PC-9 (cell line): ENCODE data around the gene RNASET2. TPM values are rescaled to one million over a fixed set of nuclear protein-coding genes. Genes with fewer than 3 reads are reported as not detected.

ENCODE experiments used
- BruUV-seq: library from RNA; stranded (reverse); fragments of 400-500 nt; replicated peaks from 2 replicates; lab custom pipeline; 2021; lab: Mats Ljungman, UMichigan
- CTCF ChIA-PET: fragments of 300-600 bp; sonication (Branson Sonifier 250); formaldehyde crosslinking; loops from one replicate; lab custom pipeline; 2022; ENCODE audit warnings: antibody characterized with exemption; lab: Charles Lee
- POLR2A ChIA-PET: fragments of 300-600 bp; sonication (Branson Sonifier 250); formaldehyde crosslinking; loops from one replicate; lab custom pipeline; 2022; ENCODE audit warnings: antibody characterized with exemption; ENCODE audit not compliant: unreplicated experiment; lab: Charles Lee
- DNase-seq, 2 experiments: peaks; one replicate each; pipeline versions ENCODE4 v3.0.0 to v3.0.0-alpha.2; 2015 to 2022; ENCODE audit warnings: mixed read lengths in 1 of 2
- H2AFZ ChIP-seq: fragments of 200-600 bp; sonication (generic); 2 replicates; pipeline ENCODE4 v1.8.1; 2017; ENCODE audit warnings: antibody characterized with exemption
- H3F3A ChIP-seq: fragments of 200-600 bp; sonication (generic); 2 replicates; pipeline ENCODE4 v1.8.1; 2017; ENCODE audit warnings: antibody characterized with exemption, mild to moderate bottlenecking, low read depth; ENCODE audit not compliant: insufficient read depth
- H3K27ac ChIP-seq: fragments of 200-600 bp; sonication (generic); 2 replicates; pipeline ENCODE4 v1.6.1; 2016; ENCODE audit warnings: mixed run types
- H3K27me3 ChIP-seq: fragments of 200-600 bp; sonication (generic); 2 replicates; pipeline ENCODE4 v1.6.1; 2016; ENCODE audit warnings: low read depth, mixed run types; ENCODE audit not compliant: insufficient read depth
- H3K36me3 ChIP-seq: fragments of 200-600 bp; sonication (generic); 2 replicates; pipeline ENCODE4 v1.6.1; 2016; ENCODE audit warnings: low read depth, mixed run types
- H3K4me1 ChIP-seq: fragments of 200-600 bp; sonication (generic); replicated peaks from 2 replicates; pipeline ENCODE4 v1.6.1; 2016; ENCODE audit warnings: mixed run types; ENCODE audit not compliant: insufficient read depth
- H3K4me2 ChIP-seq: fragments of 200-600 bp; sonication (generic); 2 replicates; pipeline ENCODE4 v1.6.1; 2017; ENCODE audit warnings: mixed run types
- H3K4me3 ChIP-seq: fragments of 200-600 bp; sonication (generic); 2 replicates; pipeline ENCODE4 v1.6.1; 2016; ENCODE audit warnings: mixed run types
- H3K79me2 ChIP-seq: fragments of 200-600 bp; sonication (generic); 2 replicates; pipeline ENCODE4 v1.6.1; 2017; ENCODE audit warnings: low read depth, mixed run types
- H3K9me2 ChIP-seq: fragments of 200-600 bp; sonication (generic); 2 replicates; pipeline ENCODE4 v1.8.1; 2017; ENCODE audit warnings: mild to moderate bottlenecking; ENCODE audit not compliant: insufficient read depth
- H3K9me3 ChIP-seq: fragments of 200-600 bp; sonication (generic); 2 replicates; pipeline ENCODE4 v1.8.1; 2016; ENCODE audit warnings: low read depth; ENCODE audit not compliant: insufficient read depth
- H4K20me1 ChIP-seq: fragments of 200-600 bp; sonication (generic); 2 replicates; pipeline ENCODE4 v1.8.1; 2017; ENCODE audit not compliant: insufficient read depth
- EZH2 ChIP-seq: fragments of 200-600 bp; sonication (generic); IDR thresholded peaks from 2 replicates; pipeline ENCODE4 v1.8.0; 2017; ENCODE audit warnings: antibody characterized with exemption, low read depth
- intact Hi-C: fragments of 100-400 bp; cut with micrococcal nuclease; formaldehyde crosslinking; loops from one replicate; pipeline ENCODE4 v1.10.0; 2022; ENCODE audit not compliant: unreplicated experiment
- total RNA-seq: library from RNA; stranded (reverse); gene quantifications from 2 replicates; pipeline ENCODE4 v1.2.3, GENCODE V29; 2021
- TF ChIP-seq, protein P1 (sequence below): fragments of 200-600 bp; sonication (generic); conservative IDR thresholded peaks from 2 replicates; pipeline ENCODE4 v1.6.1; 2017; ENCODE audit warnings: mixed run types, antibody characterized with exemption, mild to moderate bottlenecking, moderate library complexity

RNASET2 gene
- total RNA-seq, 1 experiment from 2014 or later = 16.3 TPM

DNA sequence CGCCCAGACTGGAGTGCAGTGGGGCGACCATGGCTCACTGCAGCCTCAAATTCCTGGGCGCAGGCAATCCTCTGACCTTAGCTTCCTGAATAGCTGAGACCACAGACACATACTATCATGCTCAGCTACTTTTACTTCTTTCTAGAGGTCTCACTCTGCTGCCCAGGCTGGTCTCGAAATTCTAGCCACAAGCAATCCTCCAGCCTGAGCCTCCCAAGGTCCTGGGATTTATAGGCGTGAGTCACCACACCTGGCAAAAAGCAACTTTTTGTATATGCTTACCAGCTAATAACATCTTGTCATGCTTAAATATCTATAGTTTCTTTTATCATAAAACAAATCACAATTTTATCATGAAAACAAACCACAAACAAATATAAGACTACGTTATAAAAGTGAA is 23.0 kb downstream of the RNASET2 start:
- Histone ChIP-seq H3K4me2 (no peak overlapping the region), H2AFZ (no peak overlapping the region), H4K20me1 (no peaks in the 10 kb centered on the region), H3K27me3 (no peaks in the 10 kb centered on the region), H3K4me1 (no peaks in the 10 kb centered on the region), H3K9me3 (no peaks in the 10 kb centered on the region), H3K4me3 (no peak overlapping the region), H3K9me2 (no peaks in the 10 kb centered on the region), H3K27ac (no peak overlapping the region), H3K79me2 (no peaks in the 10 kb centered on the region), H3F3A (peaks cover 6% of the 10 kb centered on the region; the same call in 1 of the 2 replicates), H3K36me3 (no peaks in the 10 kb centered on the region)
- ChIA-PET POLR2A (no interaction called here), CTCF (no interaction called here)
- intact Hi-C loops = no loop called here
- TF ChIP-seq EZH2 = no peak
- TF ChIP-seq, protein P1, sequence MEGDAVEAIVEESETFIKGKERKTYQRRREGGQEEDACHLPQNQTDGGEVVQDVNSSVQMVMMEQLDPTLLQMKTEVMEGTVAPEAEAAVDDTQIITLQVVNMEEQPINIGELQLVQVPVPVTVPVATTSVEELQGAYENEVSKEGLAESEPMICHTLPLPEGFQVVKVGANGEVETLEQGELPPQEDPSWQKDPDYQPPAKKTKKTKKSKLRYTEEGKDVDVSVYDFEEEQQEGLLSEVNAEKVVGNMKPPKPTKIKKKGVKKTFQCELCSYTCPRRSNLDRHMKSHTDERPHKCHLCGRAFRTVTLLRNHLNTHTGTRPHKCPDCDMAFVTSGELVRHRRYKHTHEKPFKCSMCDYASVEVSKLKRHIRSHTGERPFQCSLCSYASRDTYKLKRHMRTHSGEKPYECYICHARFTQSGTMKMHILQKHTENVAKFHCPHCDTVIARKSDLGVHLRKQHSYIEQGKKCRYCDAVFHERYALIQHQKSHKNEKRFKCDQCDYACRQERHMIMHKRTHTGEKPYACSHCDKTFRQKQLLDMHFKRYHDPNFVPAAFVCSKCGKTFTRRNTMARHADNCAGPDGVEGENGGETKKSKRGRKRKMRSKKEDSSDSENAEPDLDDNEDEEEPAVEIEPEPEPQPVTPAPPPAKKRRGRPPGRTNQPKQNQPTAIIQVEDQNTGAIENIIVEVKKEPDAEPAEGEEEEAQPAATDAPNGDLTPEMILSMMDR = no peak
- no peak for DNase-seq
- BruUV-seq = no TSS peak

DNA sequence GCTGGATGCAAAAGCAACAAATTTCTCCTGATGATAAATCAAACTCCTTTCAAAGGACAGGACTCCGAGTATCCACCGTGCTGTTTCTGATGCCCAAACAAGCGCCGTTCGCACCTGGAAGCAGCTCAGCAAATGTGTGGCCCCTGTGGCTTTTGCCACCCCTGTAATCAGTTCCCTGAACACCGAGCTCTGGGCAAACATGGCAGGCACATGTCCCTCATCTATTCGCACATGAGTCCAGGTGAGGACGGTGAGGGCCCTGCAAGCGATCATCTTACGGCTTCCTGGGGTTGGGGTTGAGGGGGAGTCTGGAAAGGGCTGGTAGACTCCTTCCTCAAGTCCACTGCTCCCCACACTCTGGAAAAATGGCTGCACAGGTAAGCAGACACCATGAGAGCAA is 23.7 kb downstream of the RNASET2 start:
- Histone ChIP-seq H4K20me1 (no peaks in the 10 kb centered on the region), H3K9me2 (no peaks in the 10 kb centered on the region), H3K36me3 (no peaks in the 10 kb centered on the region), H3K27ac (no peak overlapping the region), H3K4me1 (no peaks in the 10 kb centered on the region), H3F3A (peaks cover 6% of the 10 kb centered on the region; the same call in 1 of the 2 replicates), H3K4me3 (no peak overlapping the region), H3K4me2 (no peak overlapping the region), H3K27me3 (no peaks in the 10 kb centered on the region), H3K79me2 (no peaks in the 10 kb centered on the region), H3K9me3 (no peaks in the 10 kb centered on the region), H2AFZ (no peak overlapping the region)
- ChIA-PET CTCF (no interaction called here), POLR2A (no interaction called here)
- intact Hi-C loops = no loop called here
- BruUV-seq = no TSS peak
- TF ChIP-seq EZH2 = no peak
- TF ChIP-seq, protein P1 = no peak
- DNase-seq = no peak

- CTCF ChIA-PET = no interaction called here
- BruUV-seq = no TSS peak
- Histone ChIP-seq H3K9me3 (no peaks in the 10 kb centered on the region), H3F3A (peaks cover 6% of the 10 kb centered on the region; the same call in 1 of the 2 replicates), H3K27ac (no peak overlapping the region), H3K4me3 (no peak overlapping the region), H3K9me2 (no peaks in the 10 kb centered on the region), H3K36me3 (no peaks in the 10 kb centered on the region), H3K4me2 (no peak overlapping the region), H3K79me2 (no peaks in the 10 kb centered on the region), H3K27me3 (no peaks in the 10 kb centered on the region), H3K4me1 (no peaks in the 10 kb centered on the region), H2AFZ (no peak overlapping the region), H4K20me1 (no peaks in the 10 kb centered on the region)
- TF ChIP-seq, protein P1 = no peak
- TF ChIP-seq EZH2 = no peak
- no peak for DNase-seq
- POLR2A ChIA-PET = no interaction called here
- intact Hi-C loops = no loop called here
These were observed 24.2 kb downstream of the RNASET2 start for GRCh38 chr6:166932116-166932515.
